Measurements from ENCODE around the gene SERF1A. TPM values are rescaled to one million over a fixed set of nuclear protein-coding genes. Genes with fewer than 3 reads are reported as not detected.

Gene SERF1A
- 37.8 TPM for total RNA-seq

GRCh38 chr5:70900533-70901271 is at the start of gene SERF1A:
TSS of gene SERF1A (plus strand) at chr5:70900669. CDS start at chr5:70900870, 201 bp downstream.

Small RNA genes within 50 kb of the gene (small RNA-seq; reads per million reads assigned to genes)
- not detected for gene CDH12P1

Other genes with a start within 250 kb of the SERF1A start
- 44.5 TPM for gene SMN1, start 24.4 kb downstream of the SERF1A start, total RNA-seq
- 26.8 TPM for gene NAIP, start 124.7 kb downstream of the SERF1A start, total RNA-seq
- 47.3 TPM for gene GTF2H2, start 167.0 kb downstream of the SERF1A start, total RNA-seq